GM21825 (cell line): ENCODE data around the gene ZC3H18.
"Not testable (repeated sequence)": the region's sequence is repeated elsewhere in the genome, so short reads cannot be mapped to it uniquely, and the experiment has no call there.

Experiments used
- ATAC-seq: cut with Tn5 transposase; IDR thresholded peaks from one replicate; pipeline ENCODE4 v1.9.1; 2021; ENCODE audit warnings: mild to moderate bottlenecking, moderate library complexity; ENCODE audit not compliant: unreplicated experiment

The ZC3H18 gene

DNA sequence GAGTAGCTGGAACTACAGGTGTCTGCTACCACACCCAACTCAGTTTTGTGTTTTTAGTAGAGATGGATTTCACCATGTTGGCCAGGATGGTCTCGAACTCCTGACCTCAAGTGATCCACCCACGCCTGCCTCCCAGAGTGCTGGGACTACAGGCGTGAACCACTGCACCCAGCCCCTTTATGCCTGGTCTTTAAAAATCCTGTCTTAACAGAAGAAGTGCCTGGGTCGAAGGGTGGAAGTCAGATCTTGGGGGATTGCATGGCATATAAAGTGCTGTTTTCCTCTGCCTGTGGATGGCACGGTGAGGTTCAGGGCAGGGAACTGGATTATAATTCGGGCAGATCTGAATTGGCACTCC lies 30.3 kb downstream of the ZC3H18 start:
- no peak for ATAC-seq

DNA sequence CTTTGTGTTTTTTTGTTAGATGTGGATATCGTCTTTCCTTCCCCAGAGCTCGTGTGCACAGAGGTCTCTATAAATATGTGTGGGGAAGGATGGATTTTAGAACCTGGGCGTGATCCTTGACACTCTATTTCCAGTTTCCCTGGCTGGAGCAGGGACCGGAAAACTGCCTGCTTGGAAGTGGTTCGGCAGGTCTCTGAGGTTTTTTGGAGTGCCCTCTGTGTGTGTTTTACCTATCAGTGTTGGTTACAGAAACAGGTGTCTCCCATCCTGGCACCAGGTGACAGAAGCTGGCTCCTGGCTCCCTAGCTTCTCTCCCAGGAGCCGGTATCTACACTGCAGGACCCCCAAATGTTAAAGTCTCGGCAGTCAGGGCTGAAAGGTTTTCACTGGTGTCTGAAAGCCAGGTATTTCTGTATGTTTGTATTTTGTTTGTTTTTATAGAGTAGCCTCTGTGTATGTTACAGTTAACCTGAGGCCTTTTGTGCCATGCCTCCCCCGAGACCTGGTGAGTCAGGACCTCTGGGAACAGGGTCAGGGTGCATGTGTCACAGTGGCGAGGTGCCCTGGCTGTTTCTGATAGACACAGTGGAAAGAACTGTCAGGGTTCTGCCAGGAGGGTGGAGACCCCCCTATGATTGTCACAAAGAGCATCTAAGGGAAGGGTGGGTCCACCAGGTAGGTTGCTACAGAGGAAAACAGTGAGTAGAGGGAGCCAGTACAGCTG lies 31.3 kb downstream of the ZC3H18 start:
- no peak for ATAC-seq

DNA sequence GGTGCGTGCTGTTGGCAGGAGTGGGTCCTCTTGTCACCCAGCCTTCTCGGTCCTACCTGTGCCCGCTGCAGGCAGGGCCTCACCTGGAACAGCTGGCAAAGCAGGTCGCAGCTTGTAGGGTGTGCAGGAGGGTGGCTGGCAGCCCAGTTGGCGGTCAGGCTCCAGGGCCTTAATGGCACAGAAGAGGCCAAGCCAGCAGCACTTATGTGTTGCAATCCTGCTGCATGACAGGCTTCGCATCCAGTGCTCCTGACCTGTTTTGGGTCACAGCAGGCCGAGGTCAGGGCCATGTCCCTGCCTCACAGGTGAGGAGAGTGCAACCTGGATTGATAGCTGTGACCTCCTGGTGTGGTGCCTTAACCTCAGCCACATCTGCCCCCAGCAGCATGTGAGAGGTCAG lies 31.9 kb downstream of the ZC3H18 start:
- no peak for ATAC-seq

DNA sequence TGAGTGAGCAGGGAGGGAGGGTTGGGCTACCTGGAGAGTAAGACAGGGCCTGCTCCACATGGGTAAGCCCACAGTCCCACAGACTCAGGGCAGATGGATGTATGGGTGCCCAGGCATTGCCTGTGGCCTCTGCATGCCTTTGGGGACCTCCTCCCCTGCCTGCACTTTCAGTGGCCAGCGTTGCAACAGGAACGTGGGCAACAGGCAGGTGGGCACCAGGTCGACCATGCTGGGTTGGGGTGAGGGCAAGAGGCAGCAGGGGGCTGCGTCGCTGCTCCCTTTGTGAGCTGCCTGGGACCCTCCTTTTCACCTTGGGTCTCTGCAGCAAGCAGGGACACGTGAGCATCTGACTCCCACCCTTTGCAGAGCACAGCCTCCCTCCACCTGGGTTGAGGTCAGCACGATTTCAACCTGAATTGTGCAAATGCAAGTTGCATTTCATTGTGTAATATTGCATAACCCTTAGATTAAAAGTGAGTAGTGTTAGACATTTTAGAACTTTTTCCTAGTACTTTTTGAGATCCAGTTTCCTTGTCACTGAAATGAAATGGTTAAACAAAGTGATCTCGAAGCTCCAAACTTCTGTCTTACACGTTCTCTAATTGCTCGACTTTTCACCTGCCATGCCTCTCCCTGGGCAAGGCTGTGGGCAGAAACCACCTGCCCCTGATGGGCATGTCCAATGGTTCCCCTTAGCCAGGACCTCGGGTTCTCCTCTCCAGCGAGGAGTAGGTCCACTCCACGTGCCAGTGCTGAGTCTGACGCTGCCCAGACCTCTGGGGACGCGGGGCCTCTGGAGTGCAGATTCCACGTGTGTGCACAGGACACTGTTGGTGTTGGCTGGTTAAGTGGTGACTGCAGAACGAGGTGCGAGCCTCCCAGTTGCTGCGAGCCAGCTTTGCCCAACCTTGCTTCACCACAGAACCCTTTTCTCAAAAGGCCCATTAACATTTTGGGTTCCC lies 35.3 kb downstream of the ZC3H18 start:
- no peak for ATAC-seq

DNA sequence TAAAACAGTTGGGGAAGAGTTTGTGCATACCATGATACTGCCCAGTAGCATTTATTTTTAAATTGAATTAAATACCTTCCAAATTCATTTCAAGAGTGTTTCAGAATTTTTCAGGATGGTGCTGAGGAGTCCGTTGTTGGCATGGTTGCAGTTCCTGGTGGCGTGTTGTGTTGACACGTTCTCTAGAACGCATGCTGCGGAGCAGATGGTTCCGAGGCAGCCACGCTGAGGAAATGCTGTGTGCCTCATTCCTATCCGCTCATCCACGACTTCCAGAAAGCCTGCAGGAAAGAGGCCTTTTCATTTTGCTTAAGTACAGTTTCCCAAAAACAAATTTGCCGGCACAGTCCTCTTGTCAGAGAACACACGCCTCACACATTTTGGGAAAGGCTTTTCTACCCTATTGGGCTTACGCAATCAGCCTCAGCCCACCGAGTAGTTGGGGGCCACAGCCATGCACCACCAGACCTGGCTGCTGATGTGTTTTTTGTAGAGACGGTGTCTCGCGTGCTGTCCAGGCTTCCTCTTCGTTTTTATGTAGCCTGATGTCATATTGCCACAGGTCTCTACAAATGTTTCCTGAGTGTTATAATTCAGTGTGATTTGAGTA lies 36.0 kb downstream of the ZC3H18 start:
- ATAC-seq: no peak

GRCh38 chr16:88608076-88608475 lies 37.9 kb downstream of the ZC3H18 start:
- no peak for ATAC-seq

- ATAC-seq: not testable (repeated sequence)
Measured at GRCh38 chr16:88609426-88609825, 39.2 kb downstream of the ZC3H18 start.

DNA sequence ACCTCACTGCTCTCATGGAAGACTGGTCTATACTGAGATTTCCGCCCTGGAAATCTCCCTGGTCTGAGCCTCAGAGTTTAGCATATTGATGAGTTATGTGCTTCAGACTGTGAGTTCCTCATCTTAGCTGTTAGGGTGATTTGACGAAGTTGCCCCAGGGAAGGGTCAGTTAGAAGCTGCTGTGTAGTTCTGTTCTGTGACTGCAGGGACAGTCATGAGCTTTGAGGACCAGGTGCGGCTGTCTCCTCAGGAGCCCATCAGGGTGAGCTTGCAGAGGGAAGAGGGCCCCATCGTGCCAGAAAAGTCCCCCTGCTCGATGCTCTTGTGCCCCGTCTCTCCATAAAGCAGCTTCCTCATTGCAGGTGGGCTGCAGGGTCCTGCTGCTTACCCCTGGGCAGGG lies 39.9 kb downstream of the ZC3H18 start:
- no peak for ATAC-seq

DNA sequence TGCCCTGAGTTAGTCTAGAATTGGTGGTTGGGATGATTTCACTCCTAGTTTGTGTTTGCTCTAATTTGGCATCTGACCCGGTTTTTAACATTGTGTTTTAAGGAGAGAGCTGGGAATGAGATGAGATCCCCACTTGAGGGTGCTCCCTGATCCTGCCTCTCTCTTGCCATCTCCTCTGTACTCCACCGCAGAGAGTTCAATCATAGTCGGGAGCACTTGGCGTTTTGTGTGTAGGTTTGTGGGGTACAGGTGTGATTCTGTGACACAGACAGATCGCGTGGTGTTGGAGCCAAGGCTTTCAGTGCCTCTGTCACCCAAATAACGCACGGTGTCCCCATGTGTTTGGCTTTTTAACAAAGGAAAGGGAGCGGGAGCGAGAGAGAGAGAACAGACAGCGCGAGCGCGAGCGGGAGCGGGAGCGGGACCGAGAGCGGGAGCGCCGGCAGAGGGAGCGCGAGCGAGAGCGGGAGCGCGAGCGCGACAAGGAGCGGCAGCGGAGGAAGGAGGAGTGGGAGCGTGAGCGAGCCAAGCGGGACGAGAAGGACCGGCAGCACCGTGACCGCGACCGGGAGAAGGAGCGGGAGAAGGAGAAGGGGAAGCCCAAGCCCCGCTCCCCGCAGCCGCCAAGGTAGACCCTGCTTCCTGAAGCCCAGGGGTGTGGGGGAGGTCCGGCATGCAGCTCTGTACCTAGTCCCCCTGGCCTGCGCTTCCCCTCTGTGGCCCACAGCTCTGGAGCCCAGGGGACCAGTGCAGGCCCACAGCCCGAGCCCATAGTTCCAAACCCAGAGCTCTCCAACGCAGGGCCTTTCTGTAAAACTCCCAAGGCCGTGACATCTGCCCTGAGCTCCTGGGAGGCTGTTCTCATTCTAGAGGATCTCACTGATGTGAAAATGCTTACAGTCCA lies 41.0 kb downstream of the ZC3H18 start:
- no peak for ATAC-seq

DNA sequence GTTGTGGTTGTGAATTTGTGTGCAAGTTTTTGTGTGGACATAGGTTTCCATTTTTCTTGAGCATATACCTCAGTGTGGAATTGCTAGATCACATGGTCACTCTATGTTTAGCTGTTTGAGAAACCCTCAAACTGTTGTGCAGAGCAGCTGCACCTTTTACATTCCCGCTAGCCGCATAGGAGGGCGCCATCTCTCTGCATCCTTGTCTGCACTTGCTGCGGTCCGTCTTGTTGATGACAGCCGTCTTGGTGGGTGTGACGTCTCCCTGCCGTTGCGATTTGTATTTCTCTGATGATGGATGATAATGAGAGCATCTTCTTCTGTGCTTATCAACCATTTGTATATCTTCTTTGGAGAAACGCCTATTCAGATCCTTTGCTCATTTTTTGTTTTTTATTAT lies 43.1 kb downstream of the ZC3H18 start:
- no peak for ATAC-seq

GRCh38 chr16:88613911-88614817 lies 44.0 kb downstream of the ZC3H18 start:
- no peak for ATAC-seq

DNA sequence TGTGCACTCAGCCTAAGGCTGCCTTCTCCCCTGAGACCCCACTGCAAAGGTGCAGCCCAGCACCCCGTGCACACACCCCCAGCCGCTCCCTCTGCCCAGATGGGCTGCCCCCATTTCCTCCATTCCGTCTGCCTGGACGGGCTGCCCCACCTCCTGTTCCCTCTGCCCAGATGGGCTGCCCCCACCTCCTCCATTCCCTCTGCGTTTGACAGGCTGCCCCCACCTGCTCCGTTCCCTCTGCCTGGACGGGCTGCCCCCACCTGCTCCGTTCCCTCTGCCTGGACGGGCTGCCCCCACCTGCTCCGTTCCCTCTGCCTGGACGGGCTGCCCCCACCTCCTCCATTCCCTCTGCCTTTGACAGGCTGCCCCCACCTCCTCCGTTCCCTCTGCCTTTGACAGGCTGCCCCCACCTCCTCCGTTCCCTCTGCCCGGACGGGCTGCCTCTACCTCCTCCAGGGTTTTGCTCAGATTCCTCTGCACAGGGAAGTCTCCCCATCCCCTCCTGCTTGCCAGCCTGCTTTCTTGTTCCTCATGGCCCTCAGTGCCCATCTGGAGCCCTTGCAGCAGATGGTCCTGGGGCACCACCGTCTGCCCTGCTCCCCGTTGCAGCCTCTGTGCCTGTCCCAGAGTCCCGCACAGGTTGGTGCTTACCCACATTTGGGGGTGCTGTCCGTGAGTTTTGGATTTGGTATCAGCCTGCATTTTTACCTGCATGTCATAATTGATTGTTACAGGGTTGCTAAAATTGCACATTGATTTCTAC lies 44.8 kb downstream of the ZC3H18 start:
- no peak for ATAC-seq

DNA sequence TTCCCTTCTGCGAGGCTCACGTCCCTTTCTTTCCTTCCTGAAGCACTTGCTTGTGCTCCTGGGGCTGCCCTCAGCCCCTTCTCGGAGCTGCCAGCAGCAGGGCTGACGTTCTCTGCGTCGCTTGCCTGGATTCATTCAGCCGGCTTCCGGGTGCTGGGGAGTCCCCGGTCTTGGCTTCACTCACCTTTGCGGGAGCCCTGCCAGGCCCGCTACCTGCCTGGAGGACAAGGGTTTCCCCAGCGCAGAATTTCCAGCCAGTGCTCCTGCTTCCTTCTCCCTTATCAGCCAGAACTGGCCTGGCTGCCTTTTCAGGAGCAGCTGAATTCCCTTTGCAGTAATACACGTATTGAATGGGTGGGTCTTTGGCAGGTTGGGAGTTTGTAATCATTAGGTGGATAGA lies 46.1 kb downstream of the ZC3H18 start:
- no peak for ATAC-seq

DNA sequence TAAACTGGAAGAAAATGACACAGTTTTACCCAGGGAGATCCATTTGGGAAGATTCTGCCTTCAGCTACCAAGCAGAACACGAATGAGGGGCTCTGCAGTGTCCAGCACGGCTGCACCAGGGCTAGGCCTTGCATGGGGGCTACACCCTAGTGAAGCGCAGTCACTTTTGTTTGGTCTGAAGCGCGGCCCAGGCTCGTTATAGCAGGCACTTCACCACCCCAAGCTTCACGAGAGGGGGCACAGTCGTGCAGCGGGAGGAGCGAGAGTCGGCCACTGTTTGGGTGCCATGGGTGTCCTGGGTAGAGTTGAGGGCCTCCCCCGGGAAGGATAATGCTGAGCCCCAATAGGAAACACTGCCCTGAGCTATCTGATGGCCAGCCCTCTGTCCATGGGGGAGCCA lies 46.5 kb downstream of the ZC3H18 start:
- ATAC-seq: no peak

DNA sequence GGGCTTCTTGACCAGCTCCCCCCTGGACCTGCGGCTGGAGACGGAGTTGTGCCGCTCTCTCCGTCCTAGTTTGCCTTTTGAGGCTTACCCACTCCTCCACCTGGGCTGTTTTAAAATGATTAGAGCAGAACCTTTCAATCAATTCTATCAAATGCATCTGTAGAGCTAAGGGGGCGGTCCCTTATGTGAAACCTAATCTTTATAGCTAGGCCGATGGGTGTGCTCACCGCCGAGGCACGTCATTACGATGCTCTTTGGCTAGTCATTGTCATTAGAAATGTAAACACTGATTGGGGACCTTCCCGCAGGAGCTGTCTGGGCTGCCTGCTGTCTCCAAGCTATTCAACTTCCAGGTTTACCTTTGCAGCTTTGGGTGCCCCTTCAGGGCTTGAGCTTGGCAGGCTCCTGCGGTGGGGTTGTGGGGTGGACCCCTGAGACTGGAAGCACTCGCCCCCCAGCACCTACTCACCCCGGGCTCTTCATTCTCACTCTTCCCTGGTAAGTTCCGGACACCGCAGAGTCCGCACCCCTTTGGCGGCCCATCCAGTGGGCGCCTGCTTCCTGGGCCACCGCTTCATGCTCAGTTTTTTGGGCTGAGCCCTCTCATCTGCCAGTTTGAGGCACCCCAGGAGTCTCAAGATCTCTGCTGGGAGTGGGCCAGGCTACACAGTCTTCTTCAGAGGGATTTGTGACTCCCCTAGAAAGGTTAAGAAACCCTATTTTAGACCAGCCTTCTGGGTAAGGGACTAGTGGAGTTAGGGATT lies 47.2 kb downstream of the ZC3H18 start:
- ATAC-seq: no peak

- ATAC-seq: no peak
Measured at GRCh38 chr16:88618182-88618955, 48.2 kb downstream of the ZC3H18 start.

- ATAC-seq: no peak
Measured at GRCh38 chr16:88618956-88619667, 48.9 kb downstream of the ZC3H18 start.
